ENCODE data around the gene MEA1. TPM values are rescaled to one million over a fixed set of nuclear protein-coding genes. Genes with fewer than 3 reads are reported as not detected.
A peak's percentile ranks its signal among the peaks of the same experiment; 100 is the strongest.

Gene MEA1
- total and polyA plus RNA-seq, 9 donors = 48.2 to 95.1 (median 63.2) TPM

DNA sequence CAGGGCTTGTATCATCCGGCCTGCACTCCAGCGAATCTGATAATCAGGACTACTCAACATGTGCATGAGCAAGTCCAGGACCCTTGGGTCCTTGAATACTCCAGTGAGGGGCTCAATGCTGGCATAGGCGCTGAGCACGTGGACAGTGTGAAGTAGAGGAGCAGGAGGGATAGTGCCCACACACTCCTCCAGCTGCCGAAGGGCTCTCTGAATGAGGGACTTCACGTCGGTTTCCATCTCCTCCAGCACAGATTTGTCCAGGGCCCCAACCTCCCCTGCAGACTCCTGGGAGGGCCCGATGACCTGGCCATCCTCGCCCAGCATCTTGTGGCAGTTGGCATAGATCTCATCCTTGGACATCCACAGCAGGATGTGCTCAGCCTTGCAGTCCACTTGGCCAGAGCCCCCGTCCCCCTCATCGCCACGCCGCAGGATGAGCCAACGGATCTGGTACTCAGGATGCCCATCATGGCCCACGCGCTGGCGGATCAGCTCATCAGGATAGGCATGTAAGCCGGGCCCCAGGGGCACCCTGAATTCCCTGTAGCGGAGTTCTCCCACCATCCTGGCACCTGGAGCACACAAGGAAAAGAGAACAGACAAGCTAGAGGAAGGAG, 38.6 kb upstream of the MEA1 start:
- Histone ChIP-seq H3K9me3 (no peaks in the 10 kb centered on the region), H3K27ac (peak overlapping the region in 1 of 2 donors; percentile 96), H3K27me3 (no peaks in the 10 kb centered on the region), H3K4me1 (ENCODE audit: insufficient read depth) (peaks cover 14% of the 10 kb centered on the region), H3K36me3 (no peaks in the 10 kb centered on the region), H3K4me3 (no peak overlapping the region)
- DNase-seq = peak in 2 of 5 donors; percentile 42 to 60
- intact Hi-C loops (cut with DNase I) = no loop called here
- WGBS, 3 donors = 60 to 71% (median 63%) methylated on average over 19 of the region's 19 CpGs
- TF ChIP-seq, protein P1, sequence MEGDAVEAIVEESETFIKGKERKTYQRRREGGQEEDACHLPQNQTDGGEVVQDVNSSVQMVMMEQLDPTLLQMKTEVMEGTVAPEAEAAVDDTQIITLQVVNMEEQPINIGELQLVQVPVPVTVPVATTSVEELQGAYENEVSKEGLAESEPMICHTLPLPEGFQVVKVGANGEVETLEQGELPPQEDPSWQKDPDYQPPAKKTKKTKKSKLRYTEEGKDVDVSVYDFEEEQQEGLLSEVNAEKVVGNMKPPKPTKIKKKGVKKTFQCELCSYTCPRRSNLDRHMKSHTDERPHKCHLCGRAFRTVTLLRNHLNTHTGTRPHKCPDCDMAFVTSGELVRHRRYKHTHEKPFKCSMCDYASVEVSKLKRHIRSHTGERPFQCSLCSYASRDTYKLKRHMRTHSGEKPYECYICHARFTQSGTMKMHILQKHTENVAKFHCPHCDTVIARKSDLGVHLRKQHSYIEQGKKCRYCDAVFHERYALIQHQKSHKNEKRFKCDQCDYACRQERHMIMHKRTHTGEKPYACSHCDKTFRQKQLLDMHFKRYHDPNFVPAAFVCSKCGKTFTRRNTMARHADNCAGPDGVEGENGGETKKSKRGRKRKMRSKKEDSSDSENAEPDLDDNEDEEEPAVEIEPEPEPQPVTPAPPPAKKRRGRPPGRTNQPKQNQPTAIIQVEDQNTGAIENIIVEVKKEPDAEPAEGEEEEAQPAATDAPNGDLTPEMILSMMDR (IDR thresholded peaks at IDR 0.05) = no peak
- TF ChIP-seq POLR2A (IDR thresholded peaks at IDR 0.05) = no peak
- TF ChIP-seq EP300 (IDR thresholded peaks at IDR 0.05) = no peak

DNA sequence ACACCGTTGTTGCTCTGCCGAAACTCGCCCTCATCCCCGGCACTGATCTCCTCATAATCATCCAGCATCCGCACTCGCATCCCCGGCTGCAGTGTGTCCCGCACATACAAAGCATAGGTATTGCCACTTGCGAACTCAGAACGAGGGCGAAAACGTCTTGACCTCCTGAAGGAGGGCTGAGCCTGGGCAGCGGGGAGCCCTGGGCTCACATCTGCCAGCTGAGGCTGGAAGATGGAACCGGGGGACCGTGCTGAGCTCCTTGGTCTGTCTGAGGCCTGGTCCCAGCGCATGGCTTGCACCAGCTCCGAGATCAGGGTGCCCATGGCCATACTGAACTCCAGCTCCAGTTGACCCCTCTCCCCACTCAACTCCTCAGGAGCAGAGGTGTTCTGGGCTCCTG, 37.2 kb upstream of the MEA1 start:
- H3K4me3 ChIP-seq = no peak overlapping the region
- DNase-seq = no peak
- no peaks in the 10 kb centered on the region for H3K36me3 ChIP-seq
- no peaks in the 10 kb centered on the region for H3K9me3 ChIP-seq
- WGBS, 3 donors = 86 to 90% (median 88%) methylated on average over 17 of the region's 17 CpGs
- H3K27me3 ChIP-seq = no peaks in the 10 kb centered on the region
- TF ChIP-seq, protein P1 (IDR thresholded peaks at IDR 0.05) = no peak
- TF ChIP-seq POLR2A (IDR thresholded peaks at IDR 0.05) (no peak), EP300 (IDR thresholded peaks at IDR 0.05) (no peak)
- H3K27ac ChIP-seq = no peak overlapping the region
- intact Hi-C loops (cut with DNase I) = no loop called here
- peaks cover 14% of the 10 kb centered on the region for H3K4me1 ChIP-seq (ENCODE audit: insufficient read depth)

DNA sequence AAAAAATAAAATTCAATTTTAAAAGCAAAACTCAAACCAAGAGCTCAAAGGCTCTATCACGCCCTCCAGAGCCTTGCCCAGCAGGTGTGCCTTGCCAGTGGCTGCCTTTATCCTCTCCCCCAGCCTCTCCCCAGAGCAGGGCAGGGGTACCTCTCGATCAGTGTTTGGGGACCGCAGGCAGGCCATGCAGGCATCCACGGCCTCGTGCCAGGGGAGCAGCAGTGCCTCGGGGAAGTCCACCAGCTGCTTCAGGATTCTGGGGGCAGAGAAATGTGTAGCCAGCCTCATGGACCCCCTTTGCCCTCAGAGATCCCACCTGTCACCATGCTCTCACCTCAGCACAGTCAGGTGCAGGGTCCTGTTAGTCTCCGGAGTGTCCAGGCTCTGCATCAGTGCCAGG, 34.3 kb upstream of the MEA1 start:
- Histone ChIP-seq H3K4me1 (ENCODE audit: insufficient read depth) (peaks cover 7% of the 10 kb centered on the region), H3K4me3 (no peak overlapping the region), H3K9me3 (no peaks in the 10 kb centered on the region), H3K27ac (no peak overlapping the region), H3K27me3 (no peaks in the 10 kb centered on the region), H3K36me3 (no peaks in the 10 kb centered on the region)
- DNase-seq = no peak
- WGBS, 3 donors = 79 to 82% (median 79%) methylated on average over 7 of the region's 7 CpGs
- intact Hi-C loops (cut with DNase I) = no loop called here
- TF ChIP-seq, protein P1 (IDR thresholded peaks at IDR 0.05) = no peak
- no peak for TF ChIP-seq EP300 (IDR thresholded peaks at IDR 0.05)
- TF ChIP-seq POLR2A (IDR thresholded peaks at IDR 0.05) = no peak

DNA sequence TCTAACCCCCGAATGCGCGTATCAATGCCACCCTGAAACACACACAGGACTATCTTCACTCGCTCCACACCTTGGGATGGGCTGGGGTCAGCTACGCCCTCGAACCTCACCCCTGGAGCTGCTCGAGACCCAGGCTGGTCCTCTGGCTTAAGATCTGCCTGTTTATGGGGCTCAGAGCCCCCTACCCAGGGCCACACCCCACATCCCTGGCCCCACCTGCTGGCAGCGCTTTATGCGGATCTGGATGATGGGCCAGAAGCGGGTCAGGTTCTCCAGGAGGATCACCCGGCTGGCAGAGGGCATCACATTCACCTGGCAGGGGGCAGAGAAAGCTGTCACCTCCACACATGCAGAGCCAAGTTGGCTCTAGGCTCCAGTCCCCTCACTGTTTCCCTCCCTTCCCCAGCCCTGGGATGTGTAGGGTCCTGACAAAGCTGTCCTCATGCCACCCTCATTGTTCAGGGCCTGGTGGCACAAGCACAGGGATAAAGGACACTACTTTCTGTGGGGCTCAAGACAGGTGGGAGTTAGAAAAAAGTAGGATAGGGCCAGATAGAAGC, 31.7 kb upstream of the MEA1 start:
- intact Hi-C loops (cut with DNase I) = no loop called here
- no peaks in the 10 kb centered on the region for H3K4me1 ChIP-seq (ENCODE audit: insufficient read depth)
- TF ChIP-seq POLR2A (IDR thresholded peaks at IDR 0.05) = no peak
- TF ChIP-seq EP300 (IDR thresholded peaks at IDR 0.05) = no peak
- TF ChIP-seq, protein P1 (IDR thresholded peaks at IDR 0.05) = no peak
- H3K9me3 ChIP-seq = no peaks in the 10 kb centered on the region
- H3K27ac ChIP-seq = no peak overlapping the region
- H3K36me3 ChIP-seq = no peaks in the 10 kb centered on the region
- DNase-seq = no peak
- H3K27me3 ChIP-seq = no peaks in the 10 kb centered on the region
- WGBS, 3 donors = 88 to 91% (median 90%) methylated on average over 11 of the region's 11 CpGs
- H3K4me3 ChIP-seq = no peak overlapping the region
